ENCODE data around the gene ZNF219. TPM values are rescaled to one million over a fixed set of nuclear protein-coding genes. Genes with fewer than 3 reads are reported as not detected.

The ZNF219 gene
- total and polyA plus RNA-seq, 2 donors (not counting 1 experiment from before 2014, with no cell fraction given) = 3.3 to 6.4 TPM

- Histone ChIP-seq H2AFZ (ENCODE audit: insufficient read depth, low read depth, low read length, poor library complexity, severe bottlenecking) (peak within 1 kb of the TSS; percentile 43), H3K4me2 (replicated peaks; ENCODE audit: low read depth, low read length, poor library complexity, severe bottlenecking) (peak within 1 kb of the TSS; percentile 97), H3K27me3 (replicated peaks in 1 of 4; ENCODE audit: control extremely low read depth in 1 of 4, control insufficient read depth in 3 of 4, insufficient read depth in 4 of 4, low read length in 3 of 4) (peaks cover 0 to 50% (median 18%) of the 10 kb centered on the region in 4 experiments), H3K36me3 (replicated peaks in 1 of 2; ENCODE audit: control extremely low read depth in 1 of 2, control insufficient read depth in 1 of 2, extremely low read depth in 1 of 2, insufficient read depth in 2 of 2, low read length in 1 of 2) (no peaks in the 10 kb centered on the region), H3K9ac (ENCODE audit: low read length) (peak within 1 kb of the TSS; percentile 70), H3K27ac (ENCODE audit: low read length in 2 of 2) (no peak within 1 kb of the TSS), H3K4me3 (ENCODE audit: control extremely low read depth in 1 of 5, extremely low read depth in 1 of 5, insufficient read depth in 1 of 5, low read depth in 2 of 5, low read length in 4 of 5) (peak within 1 kb of the TSS; percentile 17 to 69 (median 53)), H3K4me1 (ENCODE audit: control insufficient read depth in 2 of 2, insufficient read depth in 2 of 2, low read length in 2 of 2) (peaks cover 34 to 40% of the 10 kb centered on the region in 2 donors), H3K79me2 (ENCODE audit: control insufficient read depth, insufficient read depth, low read length) (no peaks in the 10 kb centered on the region), H4K20me1 (ENCODE audit: control insufficient read depth, insufficient read depth, low read length, poor library complexity, severe bottlenecking) (no peaks in the 10 kb centered on the region), H3K9me3 (ENCODE audit: control extremely low read depth in 1 of 3, control insufficient read depth in 2 of 3, insufficient read depth in 1 of 3, low read length in 2 of 3) (peaks cover 0 to 9% (median 0%) of the 10 kb centered on the region in 3 donors)
- peak; percentile 5 for ATAC-seq (ENCODE audit: low read depth)
- no peaks in the 10 kb centered on the region for H3K9me3 Mint-ChIP-seq (ENCODE audit: insufficient read depth)
- intact Hi-C loops (cut with micrococcal nuclease) = loop anchor here (2.0 kb wide), 1 partner anchor 45 kb away; the partner anchor contains the start of gene NDRG2
- POLR2A ChIA-PET = interaction anchor here (0.9 to 2.7 kb wide), 5 partner anchors 22 to 81 kb away, joined by 3 to 27 read pairs (median 8); partner anchors contain the start of genes NDRG2 and ZNF219
- peak; percentile 55 for DNase-seq
- H3K27ac Mint-ChIP-seq = peak within 1 kb of the TSS; percentile 73
- CTCF ChIA-PET = interaction anchor here (0.7 to 6.2 kb wide), 9 partner anchors 13 to 99 kb away, joined by 3 to 133 read pairs (median 6); no protein-coding TSS in a partner anchor
- TF ChIP-seq EZH2 (IDR thresholded peaks at IDR 0.05; ENCODE audit: borderline replicate concordance, insufficient read depth, low read depth, low read length, poor library complexity, severe bottlenecking) = no peak
- TF ChIP-seq, protein P1, sequence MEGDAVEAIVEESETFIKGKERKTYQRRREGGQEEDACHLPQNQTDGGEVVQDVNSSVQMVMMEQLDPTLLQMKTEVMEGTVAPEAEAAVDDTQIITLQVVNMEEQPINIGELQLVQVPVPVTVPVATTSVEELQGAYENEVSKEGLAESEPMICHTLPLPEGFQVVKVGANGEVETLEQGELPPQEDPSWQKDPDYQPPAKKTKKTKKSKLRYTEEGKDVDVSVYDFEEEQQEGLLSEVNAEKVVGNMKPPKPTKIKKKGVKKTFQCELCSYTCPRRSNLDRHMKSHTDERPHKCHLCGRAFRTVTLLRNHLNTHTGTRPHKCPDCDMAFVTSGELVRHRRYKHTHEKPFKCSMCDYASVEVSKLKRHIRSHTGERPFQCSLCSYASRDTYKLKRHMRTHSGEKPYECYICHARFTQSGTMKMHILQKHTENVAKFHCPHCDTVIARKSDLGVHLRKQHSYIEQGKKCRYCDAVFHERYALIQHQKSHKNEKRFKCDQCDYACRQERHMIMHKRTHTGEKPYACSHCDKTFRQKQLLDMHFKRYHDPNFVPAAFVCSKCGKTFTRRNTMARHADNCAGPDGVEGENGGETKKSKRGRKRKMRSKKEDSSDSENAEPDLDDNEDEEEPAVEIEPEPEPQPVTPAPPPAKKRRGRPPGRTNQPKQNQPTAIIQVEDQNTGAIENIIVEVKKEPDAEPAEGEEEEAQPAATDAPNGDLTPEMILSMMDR (IDR thresholded peaks at IDR 0.05) = no peak
- peaks cover 32% of the 10 kb centered on the region for H3K27me3 Mint-ChIP-seq
- under 1% methylated on average over 63 of the region's 63 CpGs for WGBS (ENCODE audit: insufficient coverage)
- peaks cover 44% of the 10 kb centered on the region for H3K4me1 Mint-ChIP-seq
- peak within 1 kb of the TSS; percentile 93 for H3K4me3 Mint-ChIP-seq
Observed at GRCh38 chr14:21070083-21070609, 28.3 kb downstream of the ZNF219 start, which contains the start of gene ARHGEF40. Gene ARHGEF40, plus strand, starts transcription at chr14:21070304. Its CDS starts 93 bp downstream, at chr14:21070397.
